NCI-H82 treated with DMSO at 0.1 percent for 48 hours (cell line): ENCODE measurements around the gene OXLD1.

Experiments
- DNase-seq: peaks from one replicate; lab custom pipeline; 2025; ENCODE audit not compliant: unreplicated experiment; lab: John Stamatoyannopoulos, UW

OXLD1 gene

GRCh38 chr17:81702934-81703746 lies 36.7 kb upstream of the OXLD1 start, which contains the start of gene MRPL12:
Gene MRPL12 (plus strand): TSS chr17:81703367. CDS start chr17:81703502, 135 bp downstream.
- DNase-seq: peak; percentile 85

- no peak for DNase-seq
Measured at GRCh38 chr17:81701288-81702071, 35.1 kb upstream of the OXLD1 start.

GRCh38 chr17:81700353-81701287 lies 34.2 kb upstream of the OXLD1 start:
- no peak for DNase-seq

DNA sequence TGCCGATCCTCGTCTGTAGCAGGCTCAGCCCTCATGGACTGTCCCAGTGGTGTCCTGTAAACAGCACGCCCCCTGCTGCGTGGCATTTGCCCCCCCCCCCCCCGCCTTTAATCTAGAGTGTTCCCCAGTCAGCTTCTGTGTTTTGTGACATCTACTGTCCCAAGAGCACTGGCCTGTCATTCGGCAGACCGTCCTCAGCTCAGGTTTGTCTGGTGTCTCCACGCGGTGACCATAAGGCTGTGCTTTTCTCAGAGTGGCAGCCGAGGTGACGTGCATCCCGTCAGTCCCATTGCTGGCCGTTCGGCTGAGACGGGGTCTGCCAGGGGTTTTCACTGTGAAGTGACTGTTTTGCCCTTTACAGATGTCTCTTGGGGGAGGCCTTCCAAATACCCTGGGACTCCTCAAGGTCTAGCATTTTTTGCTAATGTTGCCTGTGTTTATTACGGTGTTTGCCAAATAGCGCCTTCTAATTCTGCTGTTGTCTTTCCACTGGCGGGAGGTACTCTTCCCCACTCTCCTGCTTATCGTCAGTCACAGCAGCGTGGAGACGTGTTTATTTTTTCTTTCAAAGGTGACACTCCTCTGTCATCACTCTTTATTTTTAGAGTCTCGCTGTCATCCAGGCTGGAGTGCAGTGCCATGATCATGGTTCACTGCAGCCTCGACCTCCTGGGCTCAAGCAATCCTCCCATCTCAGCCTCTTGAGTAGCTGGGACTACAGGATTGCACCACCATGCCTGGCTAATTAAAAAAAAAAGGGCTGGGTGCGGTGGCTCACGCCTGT lies 31.0 kb upstream of the OXLD1 start:
- DNase-seq: no peak

DNA sequence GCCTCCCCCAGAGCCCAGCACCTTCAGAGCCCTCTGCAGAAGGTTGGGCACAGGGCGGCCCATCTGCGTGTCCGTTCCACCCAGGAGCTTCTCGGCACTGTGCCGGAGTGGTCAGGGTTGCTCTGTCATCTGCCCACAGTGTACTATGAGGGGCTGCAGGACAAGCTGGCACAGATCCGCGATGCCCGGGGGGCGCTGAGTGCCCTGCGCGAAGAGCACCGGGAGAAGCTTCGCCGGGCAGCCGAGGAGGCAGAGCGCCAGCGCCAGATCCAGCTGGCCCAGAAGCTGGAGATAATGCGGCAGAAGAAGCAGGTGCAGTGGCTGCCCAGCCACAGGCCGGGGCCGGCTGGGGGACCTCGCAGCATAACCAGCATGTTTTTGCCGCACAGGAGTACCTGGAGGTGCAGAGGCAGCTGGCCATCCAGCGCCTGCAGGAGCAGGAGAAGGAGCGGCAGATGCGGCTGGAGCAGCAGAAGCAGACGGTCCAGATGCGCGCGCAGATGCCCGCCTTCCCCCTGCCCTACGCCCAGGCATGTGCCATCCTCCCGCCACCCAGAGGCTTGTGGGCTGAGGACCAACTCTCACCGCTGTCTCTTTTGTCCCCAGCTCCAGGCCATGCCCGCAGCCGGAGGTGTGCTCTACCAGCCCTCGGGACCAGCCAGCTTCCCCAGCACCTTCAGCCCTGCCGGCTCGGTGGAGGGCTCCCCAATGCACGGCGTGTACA lies 30.0 kb upstream of the OXLD1 start:
- no peak for DNase-seq

DNA sequence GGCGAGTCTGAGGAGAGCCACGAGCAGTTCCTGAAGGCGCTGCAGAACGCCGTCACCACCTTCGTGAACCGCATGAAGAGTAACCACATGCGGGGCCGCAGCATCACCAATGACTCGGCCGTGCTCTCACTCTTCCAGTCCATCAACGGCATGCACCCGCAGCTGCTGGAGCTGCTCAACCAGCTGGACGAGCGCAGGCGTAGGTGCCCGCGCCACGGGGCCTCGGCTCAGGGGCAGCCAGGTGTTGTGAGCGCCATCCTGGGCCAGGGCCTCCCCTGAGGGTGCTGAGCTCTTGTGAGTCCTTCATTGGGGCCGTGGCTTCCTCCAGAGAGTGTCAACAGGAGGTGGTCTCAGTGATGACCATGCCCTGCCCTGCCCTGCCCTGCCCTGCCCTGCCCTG lies 29.4 kb upstream of the OXLD1 start:
- DNase-seq: no peak

DNA sequence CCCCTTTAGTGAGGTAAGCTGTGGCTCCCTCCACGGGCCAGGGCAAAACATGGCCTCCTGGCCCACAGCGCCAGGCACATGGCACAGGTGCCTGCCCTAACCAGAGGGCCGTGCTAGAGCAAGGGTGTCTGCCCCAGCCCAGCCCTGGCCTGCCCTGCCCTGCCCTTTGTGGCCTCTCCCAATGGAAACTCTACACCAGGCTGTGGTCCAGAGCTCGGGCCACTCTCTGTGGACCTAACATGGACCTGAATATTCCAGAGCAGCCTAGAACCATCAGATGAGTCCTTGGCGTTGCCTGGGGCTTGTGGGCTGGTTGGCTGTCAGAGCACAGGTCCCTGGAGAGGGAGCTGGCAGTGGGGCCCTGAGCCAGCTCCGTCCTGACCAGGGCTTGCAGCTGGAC lies 28.8 kb upstream of the OXLD1 start:
- DNase-seq: no peak

- no peak for DNase-seq
Measured at GRCh38 chr17:81694810-81695209, 28.4 kb upstream of the OXLD1 start.

DNA sequence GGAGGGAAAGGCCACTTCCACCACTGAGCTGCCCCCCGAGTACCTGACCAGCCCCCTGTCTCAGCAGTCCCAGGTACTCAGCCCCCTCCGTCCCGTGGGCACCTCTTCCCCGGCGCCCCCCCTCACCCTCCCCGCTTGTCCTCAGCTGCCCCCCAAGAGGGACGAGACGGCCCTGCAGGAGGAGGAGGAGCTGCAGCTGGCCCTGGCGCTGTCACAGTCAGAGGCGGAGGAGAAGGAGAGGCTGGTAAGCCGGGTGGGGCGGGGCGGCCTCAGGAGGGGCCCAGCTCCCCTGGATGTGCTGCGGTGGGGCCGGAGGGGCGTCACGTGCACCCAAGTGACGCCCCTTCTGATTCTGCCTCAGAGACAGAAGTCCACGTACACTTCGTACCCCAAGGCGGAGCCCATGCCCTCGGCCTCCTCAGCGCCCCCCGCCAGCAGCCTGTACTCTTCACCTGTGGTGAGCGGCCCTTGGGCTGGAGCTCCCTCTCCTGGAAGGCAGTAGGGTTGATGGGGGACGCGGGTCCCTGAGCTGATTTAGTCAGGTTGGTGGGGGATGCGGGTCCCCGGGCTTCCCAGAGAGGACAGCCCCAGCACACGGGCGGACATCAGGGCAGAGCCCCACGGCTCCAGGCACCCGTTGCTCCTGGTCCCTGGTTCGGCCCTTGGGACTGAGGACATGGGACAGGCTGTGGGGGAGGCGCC lies 27.3 kb upstream of the OXLD1 start:
- no peak for DNase-seq

DNA sequence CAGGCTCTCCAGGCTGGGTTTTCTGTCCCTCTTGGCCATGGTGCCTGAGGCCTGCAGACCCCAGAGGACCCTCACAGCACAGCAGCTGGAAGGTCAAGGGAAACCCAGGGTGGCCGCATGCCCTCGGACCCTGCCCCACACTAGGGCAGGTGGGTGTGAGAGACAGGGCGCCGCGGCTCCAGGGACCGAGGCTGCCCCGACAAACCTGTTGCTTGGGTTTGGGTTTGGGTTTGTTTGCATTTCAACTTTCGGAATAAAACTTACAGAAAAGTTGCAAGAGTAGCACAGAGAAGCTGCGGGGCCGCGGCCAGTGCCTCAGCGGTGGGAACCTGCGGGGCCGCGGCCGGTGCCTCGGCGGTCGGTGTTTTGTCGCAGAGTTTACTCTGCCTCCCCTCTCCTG lies 25.2 kb upstream of the OXLD1 start:
- no peak for DNase-seq

DNA sequence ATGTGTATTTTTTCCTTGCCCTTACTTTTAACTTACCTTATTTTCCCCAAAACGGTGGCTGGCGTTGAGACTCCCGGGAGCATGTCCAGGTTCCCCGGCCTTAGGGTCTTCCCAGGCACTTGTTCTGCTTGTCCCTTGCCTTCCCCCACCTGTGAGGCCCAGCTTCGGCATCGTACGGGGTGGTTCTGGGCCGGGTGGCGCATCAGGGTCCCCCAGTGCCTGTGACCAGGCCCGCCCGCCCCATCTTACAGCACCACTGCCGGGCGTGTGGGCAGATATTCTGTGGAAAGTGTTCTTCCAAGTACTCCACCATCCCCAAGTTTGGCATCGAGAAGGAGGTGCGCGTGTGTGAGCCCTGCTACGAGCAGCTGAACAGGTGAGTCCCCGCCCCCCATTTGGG lies 24.8 kb upstream of the OXLD1 start:
- no peak for DNase-seq

DNA sequence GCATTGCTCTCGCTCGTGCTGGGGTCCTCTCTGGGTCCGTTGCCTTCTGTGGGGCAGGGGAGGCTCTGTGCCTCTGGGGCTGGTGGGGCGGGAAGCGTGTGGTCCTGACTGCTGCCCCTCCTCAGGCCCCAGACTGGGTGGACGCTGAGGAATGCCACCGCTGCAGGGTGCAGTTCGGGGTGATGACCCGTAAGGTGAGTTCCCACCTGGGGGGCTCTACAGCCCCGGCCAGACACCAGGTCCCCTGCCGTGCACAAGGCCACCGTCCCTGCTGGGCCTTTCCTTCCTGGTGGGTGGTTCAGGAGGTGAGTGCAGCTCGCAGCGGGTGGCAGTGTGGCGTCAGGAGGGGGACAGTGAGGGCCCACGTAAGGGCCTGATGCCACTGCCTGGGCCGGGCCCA lies 24.1 kb upstream of the OXLD1 start:
- DNase-seq: no peak

GRCh38 chr17:81690066-81690465 lies 23.7 kb upstream of the OXLD1 start:
- DNase-seq: no peak

DNA sequence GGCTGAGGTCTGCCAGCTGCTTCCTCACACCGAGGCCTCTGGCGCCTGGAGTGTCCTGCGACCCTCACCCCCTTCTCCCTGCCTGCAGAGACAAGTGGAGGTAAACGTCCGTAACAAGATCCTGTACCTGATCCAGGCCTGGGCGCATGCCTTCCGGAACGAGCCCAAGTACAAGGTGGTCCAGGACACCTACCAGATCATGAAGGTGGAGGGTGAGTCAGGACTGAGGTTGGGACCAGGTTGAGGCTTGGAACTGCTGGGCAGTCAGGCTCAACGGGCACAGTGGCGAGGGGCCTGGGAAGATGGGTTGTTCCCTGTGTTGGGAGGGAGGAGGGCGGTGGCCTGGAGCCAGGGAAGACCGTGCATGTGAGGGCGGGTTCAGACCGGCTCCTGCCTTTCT lies 22.2 kb upstream of the OXLD1 start:
- no peak for DNase-seq

DNA sequence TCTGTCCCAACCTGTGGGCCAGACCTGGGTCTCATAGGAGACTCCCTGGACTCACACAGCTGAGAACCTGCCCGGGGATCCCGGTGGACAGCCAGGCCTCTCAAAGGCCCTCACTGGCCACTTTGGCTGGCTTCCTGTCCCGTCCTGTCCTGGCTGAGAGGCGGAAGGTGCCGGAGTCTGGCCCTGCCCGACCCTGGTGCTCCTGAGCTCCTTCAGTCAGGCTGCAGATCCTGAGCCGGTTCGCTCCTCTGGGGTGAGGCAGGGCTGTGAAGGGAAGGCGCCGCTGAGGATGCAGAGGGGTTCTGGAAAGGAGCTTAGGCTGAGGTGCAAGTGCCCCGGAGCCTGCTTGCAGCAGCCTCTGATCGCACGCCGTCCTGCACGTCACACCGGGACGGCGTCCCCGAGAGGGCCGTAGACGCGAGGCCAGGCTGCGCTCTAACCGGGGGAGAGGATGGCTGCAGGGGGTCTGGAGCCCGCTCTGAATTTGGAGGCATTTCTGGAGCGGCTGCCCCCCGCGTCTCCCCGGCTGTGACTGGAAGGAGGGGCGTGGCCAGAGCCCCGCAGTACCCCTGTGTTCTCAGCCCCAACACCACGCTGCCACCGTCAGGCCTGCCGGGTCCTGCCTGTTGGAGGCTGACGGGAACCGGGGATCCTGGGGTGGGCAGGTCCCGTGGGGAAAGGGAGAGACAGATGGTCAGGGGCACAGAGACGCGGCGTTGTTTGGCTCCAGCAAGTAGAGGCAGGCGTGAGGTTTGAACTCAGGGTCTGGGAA lies 21.6 kb upstream of the OXLD1 start:
- no peak for DNase-seq

DNA sequence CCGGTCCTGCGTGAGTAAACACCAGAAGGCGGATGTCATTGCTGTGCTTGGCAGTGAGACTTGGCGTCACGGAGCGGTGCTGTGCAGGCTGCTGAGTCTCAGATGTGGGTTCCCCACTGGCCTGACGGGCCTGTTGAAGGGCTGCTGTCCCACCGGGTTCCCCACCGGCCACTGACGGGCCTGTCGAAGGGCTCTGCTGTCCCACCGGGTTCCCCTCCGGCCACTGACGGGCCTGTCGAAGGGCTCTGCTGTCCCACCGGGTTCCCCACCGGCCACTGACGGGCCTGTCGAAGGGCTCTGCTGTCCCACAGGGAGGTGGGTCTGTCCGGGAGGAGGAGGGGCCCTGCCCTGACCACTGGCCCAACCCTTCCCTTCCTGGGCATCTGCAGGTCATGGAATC lies 20.2 kb upstream of the OXLD1 start:
- DNase-seq: no peak

DNA sequence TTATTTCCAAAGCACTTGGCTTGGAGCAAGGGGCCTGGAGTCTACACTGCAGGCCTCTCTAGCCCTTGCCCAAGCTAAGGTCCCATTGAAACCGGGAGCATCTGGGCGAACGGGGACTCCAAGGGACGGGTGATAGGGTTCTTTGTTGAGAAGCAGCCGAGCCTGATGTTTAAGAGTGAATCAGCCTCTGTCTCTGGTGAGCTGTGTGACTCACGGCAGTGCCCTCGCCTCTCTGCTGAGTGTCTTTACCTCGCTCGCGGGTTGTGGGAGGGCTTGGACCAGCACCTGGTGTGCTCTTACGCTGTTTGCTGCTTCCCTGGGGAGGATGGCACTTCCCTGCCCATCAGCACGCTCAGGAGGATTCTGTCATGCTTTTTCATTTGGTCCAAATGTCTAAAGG lies 18.7 kb upstream of the OXLD1 start:
- no peak for DNase-seq

- no peak for DNase-seq
Measured at GRCh38 chr17:81684442-81684911, 18.1 kb upstream of the OXLD1 start.
